IMR-90 (cell line): ENCODE results near the gene BMP5. TPM values are rescaled to one million over a fixed set of nuclear protein-coding genes. Genes with fewer than 3 reads are reported as not detected.

Experiments used
- ATAC-seq: fragments of 200-7000 bp; cut with Tn5 transposase; 2 replicates; pipeline ENCODE4 v1.9.1; 2020; ENCODE audit warnings: low read depth, mild to moderate bottlenecking, moderate library complexity
- BruUV-seq: library from RNA; stranded (reverse); fragments of 400-500 nt; replicated peaks from 2 replicates; lab custom pipeline; 2021; lab: Mats Ljungman, UMichigan
- CTCF ChIA-PET: fragments of 300-600 bp; formaldehyde crosslinking; extraction: SDS; loops from one replicate; lab custom pipeline; 2021; ENCODE audit warnings: antibody characterized with exemption; lab: Yijun Ruan, JAX
- POLR2A ChIA-PET: fragments of 300-600 bp; sonication (Branson Sonifier 250); formaldehyde crosslinking; loops from one replicate; lab custom pipeline; 2022; ENCODE audit warnings: antibody characterized with exemption; ENCODE audit not compliant: unreplicated experiment; lab: Charles Lee
- DNase-seq: peaks from one replicate; pipeline ENCODE4 v3.0.0; 2013
- H2AFZ ChIP-seq: replicated peaks from 2 replicates; pipeline ENCODE3; 2013; ENCODE audit warnings: low read length, mild to moderate bottlenecking; ENCODE audit not compliant: poor library complexity
- H2AK5ac ChIP-seq: 2 replicates; pipeline ENCODE4 v1.6.1; 2013; ENCODE audit warnings: low read depth, low read length, inconsistent platforms
- H2AK9ac ChIP-seq: replicated peaks from 2 replicates; pipeline ENCODE3; 2013; ENCODE audit warnings: mild to moderate bottlenecking, low read depth, low read length, moderate library complexity; ENCODE audit not compliant: poor library complexity
- H2BK120ac ChIP-seq: 2 replicates; pipeline ENCODE4 v1.6.1; 2013; ENCODE audit warnings: low read depth, low read length, inconsistent platforms
- H2BK15ac ChIP-seq: 3 replicates; pipeline ENCODE4 v1.6.1; 2013; ENCODE audit warnings: low read depth, low read length, inconsistent platforms
- H2BK20ac ChIP-seq: 2 replicates; pipeline ENCODE4 v1.6.1; 2013; ENCODE audit warnings: low read depth, mild to moderate bottlenecking, inconsistent platforms, low read length, moderate library complexity
- H2BK5ac ChIP-seq: 2 replicates; pipeline ENCODE4 v1.6.1; 2013; ENCODE audit warnings: mild to moderate bottlenecking, low read depth, low read length, inconsistent platforms; ENCODE audit not compliant: poor library complexity, severe bottlenecking
- H3K14ac ChIP-seq: replicated peaks from 2 replicates; pipeline ENCODE4 v1.6.1; 2013; ENCODE audit warnings: low read depth, low read length, inconsistent platforms
- H3K18ac ChIP-seq: 2 replicates; pipeline ENCODE4 v1.6.1; 2013; ENCODE audit warnings: low read depth, low read length, control low read depth
- H3K23ac ChIP-seq: 2 replicates; pipeline ENCODE4 v1.6.1; 2013; ENCODE audit warnings: low read depth, low read length, inconsistent platforms
- H3K27ac ChIP-seq: 2 replicates; pipeline ENCODE4 v1.5.1; 2013; ENCODE audit warnings: mild to moderate bottlenecking, control low read depth, low read length; ENCODE audit not compliant: insufficient read depth
- H3K27me3 ChIP-seq: 2 replicates; pipeline ENCODE4 v1.6.1; 2013; ENCODE audit warnings: low read length; ENCODE audit not compliant: control insufficient read depth, insufficient read depth
- H3K36me3 ChIP-seq: 2 replicates; pipeline ENCODE4 v1.6.1; 2013; ENCODE audit warnings: low read length, mixed read lengths; ENCODE audit not compliant: control insufficient read depth, insufficient read depth
- H3K4ac ChIP-seq: 2 replicates; pipeline ENCODE4 v1.6.1; 2013; ENCODE audit warnings: low read depth, low read length, inconsistent platforms
- H3K4me1 ChIP-seq: 2 replicates; pipeline ENCODE4 v1.6.1; 2013; ENCODE audit warnings: low read length, mixed read lengths; ENCODE audit not compliant: control insufficient read depth, insufficient read depth
- H3K4me2 ChIP-seq: 2 replicates; pipeline ENCODE4 v1.6.1; 2013; ENCODE audit warnings: low read depth, mild to moderate bottlenecking, control low read depth, low read length, moderate library complexity
- H3K4me3 ChIP-seq: 2 replicates; pipeline ENCODE4 v1.5.1; 2013; ENCODE audit warnings: low read depth, mild to moderate bottlenecking, control low read depth, low read length, moderate library complexity; ENCODE audit not compliant: insufficient read depth
- H3K56ac ChIP-seq: 2 replicates; pipeline ENCODE4 v1.6.1; 2013; ENCODE audit warnings: low read length, inconsistent platforms; ENCODE audit not compliant: insufficient read depth; ENCODE audit errors: extremely low read depth
- H3K79me1 ChIP-seq, 2 experiments: 2 replicates each; pipeline ENCODE4 v1.6.1; 2013; ENCODE audit warnings: low read length in 2 of 2, inconsistent platforms in 1 of 2, low read depth in 1 of 2
- H3K9ac ChIP-seq: 2 replicates; pipeline ENCODE4 v1.6.1; 2013; ENCODE audit warnings: low read depth, low read length, control low read depth
- H3K9me1 ChIP-seq: 2 replicates; pipeline ENCODE4 v1.6.1; 2013; ENCODE audit warnings: low read length, inconsistent platforms; ENCODE audit not compliant: insufficient read depth
- H3K9me3 ChIP-seq: 2 replicates; pipeline ENCODE4 v1.6.1; 2013; ENCODE audit warnings: low read length; ENCODE audit not compliant: control insufficient read depth, insufficient read depth
- H4K20me1 ChIP-seq: 2 replicates; pipeline ENCODE4 v1.6.1; 2013; ENCODE audit warnings: low read length, inconsistent platforms; ENCODE audit not compliant: insufficient read depth
- H4K5ac ChIP-seq: 2 replicates; pipeline ENCODE4 v1.6.1; 2013; ENCODE audit warnings: mild to moderate bottlenecking, low read depth, low read length, control low read depth
- H4K8ac ChIP-seq, 2 experiments: 2 replicates each; pipeline ENCODE4 v1.6.1; 2013; ENCODE audit warnings: low read depth in 2 of 2, low read length in 2 of 2, control low read depth in 1 of 2, inconsistent platforms in 1 of 2
- H4K91ac ChIP-seq: 2 replicates; pipeline ENCODE4 v1.6.1; 2013; ENCODE audit warnings: low read depth, low read length, inconsistent platforms; ENCODE audit not compliant: insufficient read depth
- CEBPB ChIP-seq: IDR thresholded peaks from 2 replicates; pipeline ENCODE4 v1.6.1; 2012; ENCODE audit warnings: low read depth, low read length, improper control_type of control experiment
- ELK1 ChIP-seq: fragments of 150-350 bp; IDR thresholded peaks from 2 replicates; pipeline ENCODE4 v1.6.1; 2016; ENCODE audit warnings: low read depth, mild to moderate bottlenecking, low read length, moderate library complexity, borderline replicate concordance
- WGBS, 2 experiments: methylation state at CpG; one replicate each; pipeline versions ENCODE4 v1.1.5 to v1.1.7; 2013; ENCODE audit warnings: missing lambda C conversion rate in 2 of 2; ENCODE audit not compliant: insufficient read length in 1 of 2; ENCODE audit errors: extremely low coverage in 2 of 2; 5-methylcytosine and 5-hydroxymethylcytosine counted together
- dilution Hi-C: fragments of 300-500 bp; cut with HindIII; formaldehyde crosslinking; loops from one replicate; pipeline ENCODE4 v1.14.3; 2018; ENCODE audit warnings: low sequenced_read_pairs; ENCODE audit not compliant: unreplicated experiment
- in situ Hi-C: fragments of 300-500 bp; cut with MboI; formaldehyde crosslinking; loops from 3 replicates; pipeline ENCODE4 v1.14.3; 2019; ENCODE audit warnings: low sequenced_read_pairs, inconsistent platforms, mixed read lengths
- intact Hi-C: fragments of 100-400 bp; cut with micrococcal nuclease; formaldehyde crosslinking; loops from 2 replicates; pipeline ENCODE4 v1.10.0; 2022
- polyA plus RNA-seq, 3 experiments: library from polyadenylated mRNA; depleted of rRNA; stranded (reverse); fragments of >200 nt; gene quantifications; 2 replicates each; pipeline ENCODE4 v1.2.3, GENCODE V29; 2012; ENCODE audit warnings: low replicate concordance in 1 of 3
- total RNA-seq: library from RNA; depleted of rRNA; stranded (reverse); fragments of >200 nt; gene quantifications from 2 replicates; pipeline ENCODE4 v1.2.3, GENCODE V29; 2012

BMP5 gene
- total and polyA plus RNA-seq, 2 of the 4 experiments (the other 2 are of a cell fraction): under 0.01 to 0.02 TPM

DNA sequence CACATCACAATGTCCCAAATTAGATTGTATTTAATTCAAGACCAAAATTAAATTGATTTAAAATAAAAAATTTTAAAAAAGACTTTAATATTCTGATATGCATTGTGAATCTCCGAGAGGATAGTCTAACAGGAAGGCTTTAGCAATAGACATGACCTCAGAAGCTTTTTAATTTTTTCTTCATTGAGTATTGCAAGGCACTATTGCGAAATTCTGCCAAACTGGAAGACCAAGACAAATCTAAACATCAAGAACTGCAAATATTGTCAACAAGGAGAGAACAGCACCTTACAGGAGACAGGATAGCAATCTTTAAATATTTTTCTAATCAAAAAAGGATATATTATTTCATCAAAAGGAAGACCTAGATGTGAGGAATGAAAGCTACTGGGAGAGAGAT is 56.9 kb downstream of the BMP5 start:
- Histone ChIP-seq H3K27me3 (no peaks in the 10 kb centered on the region), H2AK9ac (no peak overlapping the region), H4K5ac (no peak overlapping the region), H3K14ac (no peak overlapping the region), H3K4me2 (no peak overlapping the region), H3K23ac (no peak overlapping the region), H3K9me3 (no peaks in the 10 kb centered on the region), H4K91ac (no peak overlapping the region), H3K4me3 (no peak overlapping the region), H3K36me3 (no peaks in the 10 kb centered on the region), H2BK120ac (no peak overlapping the region), H4K8ac (no peak overlapping the region), H3K18ac (no peak overlapping the region), H2AFZ (no peak overlapping the region), H3K79me1 (no peaks in the 10 kb centered on the region), H3K9ac (no peak overlapping the region), H3K9me1 (no peaks in the 10 kb centered on the region), H2BK5ac (no peak overlapping the region), H4K20me1 (no peaks in the 10 kb centered on the region), H3K4ac (no peak overlapping the region), H3K56ac (no peak overlapping the region), H3K4me1 (no peaks in the 10 kb centered on the region), H2BK20ac (no peak overlapping the region), H2BK15ac (no peak overlapping the region), H3K27ac (no peak overlapping the region), H2AK5ac (no peak overlapping the region)
- BruUV-seq: no TSS peak
- no peak for ATAC-seq
- intact Hi-C loops: no loop called here
- in situ Hi-C loops: no loop called here
- CTCF ChIA-PET: interaction anchor here (0.5 kb wide), 1 partner anchor 24 kb away, joined by 4 read pairs; no protein-coding TSS in a partner anchor
- dilution Hi-C loops: no loop called here
- no CpG with 5 or more reads among the region's 2 CpGs for WGBS, 2 experiments
- TF ChIP-seq CEBPB (peak; percentile 88), ELK1 (no peak)
- POLR2A ChIA-PET: no interaction called here
- no peak for DNase-seq
